Kasumi-1 (cell line): ENCODE data around the gene GNL2.

Experiments
- DNase-seq, 2 experiments: peaks; one replicate each; lab custom pipeline; 2025; lab: John Stamatoyannopoulos, UW

Gene GNL2

DNA sequence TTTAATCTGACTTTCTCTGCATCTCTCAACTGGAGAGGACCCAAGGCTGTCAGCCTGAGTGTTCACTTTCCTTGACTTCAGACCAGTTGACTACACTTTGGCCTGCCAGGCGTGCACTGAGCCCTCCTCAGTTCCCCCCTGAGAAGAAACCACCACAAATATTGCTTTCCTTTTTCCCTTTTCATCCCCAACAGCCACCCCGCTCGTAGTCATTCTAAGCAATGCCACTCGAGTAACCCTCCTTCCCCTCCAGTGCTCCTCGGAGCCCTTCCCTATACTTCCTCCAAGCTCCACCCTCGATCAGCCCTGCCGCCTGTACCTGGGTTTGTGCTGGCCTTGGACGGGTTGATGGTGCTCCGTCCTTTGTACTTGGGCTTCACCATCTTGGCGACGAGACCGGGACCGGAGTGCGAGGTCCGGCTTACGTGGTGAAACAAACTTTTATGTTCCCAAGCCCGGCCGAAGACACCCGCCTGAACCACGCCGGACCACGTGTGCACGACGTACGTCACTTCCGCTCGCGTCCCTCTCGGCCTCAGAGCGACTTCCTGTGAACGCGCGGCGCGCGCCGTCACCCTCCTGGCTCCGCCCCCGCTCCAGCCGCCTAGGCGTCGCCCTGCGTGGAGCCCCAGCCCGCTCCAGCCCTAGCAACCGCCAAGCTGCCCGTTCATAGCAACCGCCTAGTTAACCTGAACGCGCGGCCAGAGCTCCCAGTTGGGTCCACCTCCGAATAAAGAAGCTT lies at the start of gene GNL2:
Gene GNL2 (minus strand): TSS at position 498 of the 742 bp plus-strand sequence. CDS start 115 bp downstream, at position 383.
- peak; percentile 88 to 93 for DNase-seq

DNA sequence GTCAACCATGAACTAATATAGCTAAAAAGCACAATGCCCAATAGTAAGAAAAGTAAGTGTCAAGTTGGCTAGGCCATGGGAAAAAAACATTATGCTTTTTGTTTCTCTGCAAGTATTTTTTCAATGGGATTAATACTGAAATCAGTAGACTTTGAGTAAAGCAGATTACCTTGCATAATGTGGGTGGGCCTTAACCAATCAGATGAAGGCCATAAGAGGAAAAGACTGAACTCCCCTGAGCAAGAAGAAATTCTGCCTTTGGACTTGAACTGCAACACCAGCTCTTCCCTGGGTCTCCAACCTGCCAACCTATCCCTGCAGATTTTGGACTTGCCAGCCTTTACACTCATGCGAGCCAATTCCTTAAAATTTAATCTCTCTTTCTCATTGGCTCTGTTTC lies 45.3 kb upstream of the GNL2 start:
- no peak for DNase-seq

DNA sequence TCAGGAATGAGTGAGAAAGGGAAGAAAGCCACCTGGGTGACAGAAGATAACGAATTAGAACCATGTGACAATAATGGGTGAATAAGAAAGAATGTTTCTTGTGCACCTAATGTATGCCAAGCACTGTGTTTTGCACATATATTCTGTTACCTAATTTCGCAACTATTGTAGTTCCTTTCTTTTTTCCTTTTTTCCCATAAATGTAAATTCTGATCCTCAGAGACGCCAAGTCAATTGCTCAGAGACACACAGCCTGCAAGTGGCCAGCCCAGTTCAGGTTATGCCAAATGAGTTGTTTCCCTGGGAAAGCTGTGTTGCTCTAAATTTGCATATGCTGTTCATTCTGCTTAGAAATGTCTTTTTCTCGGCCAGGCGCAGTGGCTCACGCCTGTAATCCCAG lies 40.7 kb upstream of the GNL2 start:
- DNase-seq = no peak

DNA sequence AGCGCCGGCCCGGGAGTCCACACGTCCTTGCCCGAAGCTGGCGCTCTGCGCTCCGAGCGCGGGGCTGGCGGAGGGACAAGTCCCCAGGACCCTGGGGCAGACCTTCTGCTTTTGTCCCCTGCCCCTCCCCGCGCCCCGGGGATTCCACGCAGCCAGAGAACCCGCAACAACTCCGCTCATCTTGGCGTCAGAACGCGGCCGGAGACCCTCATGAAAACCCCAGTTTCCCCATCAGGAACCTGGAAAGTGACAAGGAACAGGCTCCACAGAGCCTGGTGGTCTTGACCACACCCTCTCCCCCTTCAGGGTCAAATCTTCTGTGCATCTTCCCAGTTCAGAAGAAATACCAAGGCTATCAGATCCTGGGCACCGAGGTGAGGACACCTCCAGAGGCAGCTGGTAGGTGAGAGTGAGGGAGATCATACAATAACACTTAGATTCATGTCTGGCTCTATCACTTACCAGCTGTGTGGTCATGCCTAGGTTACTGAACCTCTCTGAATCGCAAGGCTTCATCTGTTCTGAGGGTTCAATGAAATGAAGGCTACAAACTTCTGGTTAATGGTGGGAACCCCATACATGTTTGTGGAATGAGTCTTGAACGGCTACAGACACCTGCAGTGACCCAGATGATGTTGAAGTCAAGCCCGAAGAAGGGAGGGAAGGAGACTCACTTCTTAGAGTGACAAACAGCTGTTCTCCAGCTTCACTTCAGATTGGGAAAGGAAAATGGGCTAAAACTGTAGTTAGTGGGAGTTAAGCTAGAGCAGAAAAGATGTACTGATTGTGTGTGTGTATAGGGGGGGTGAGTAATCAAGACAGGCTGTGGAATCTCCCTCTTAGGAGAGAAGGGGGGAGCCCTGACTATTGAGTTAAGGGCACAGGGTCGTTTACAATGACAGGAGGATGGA lies 39.5 kb upstream of the GNL2 start:
- no peak for DNase-seq

DNA sequence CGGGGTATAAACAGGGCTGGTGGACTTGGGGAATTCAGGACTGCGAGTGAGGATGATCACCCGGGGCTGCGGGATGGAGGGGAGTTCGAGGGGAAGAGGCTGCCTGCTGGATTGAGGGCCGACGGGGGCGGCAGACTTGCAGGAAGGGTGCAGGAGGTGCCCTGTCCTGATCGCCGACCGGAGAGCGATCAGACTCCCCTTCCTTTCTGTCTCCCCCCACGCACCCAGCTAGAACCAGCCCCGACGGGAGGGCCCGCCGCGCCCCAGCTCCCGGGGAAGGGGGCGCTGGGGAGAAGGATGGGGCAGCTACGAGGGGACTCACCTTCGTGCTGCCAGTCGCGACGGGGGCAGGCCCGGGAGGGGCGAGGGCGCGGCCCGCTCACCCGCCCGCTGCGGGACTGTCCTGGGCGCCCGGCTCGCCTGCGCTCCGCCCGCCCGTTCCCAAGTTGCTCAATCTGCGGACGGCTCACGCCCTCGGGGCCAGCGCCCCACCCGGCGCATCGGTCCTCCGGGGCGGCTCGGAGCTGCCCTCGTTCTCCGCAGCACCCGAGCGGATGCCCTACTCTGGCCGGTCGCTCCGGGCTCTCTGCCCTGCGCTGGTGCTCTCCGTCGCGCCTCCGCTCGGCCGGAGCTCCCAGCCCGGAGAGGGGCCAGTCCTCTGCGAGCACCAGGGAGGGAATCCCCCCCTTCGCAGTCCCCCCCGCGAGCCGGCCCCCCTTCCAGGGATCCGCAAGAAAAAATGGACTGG lies 38.7 kb upstream of the GNL2 start, which contains the start of gene RSPO1:
Gene RSPO1 (minus strand): TSS at position 649 of the 748 bp plus-strand sequence. CDS start 5,231 bp downstream, outside the sequence.
- DNase-seq = no peak

DNA sequence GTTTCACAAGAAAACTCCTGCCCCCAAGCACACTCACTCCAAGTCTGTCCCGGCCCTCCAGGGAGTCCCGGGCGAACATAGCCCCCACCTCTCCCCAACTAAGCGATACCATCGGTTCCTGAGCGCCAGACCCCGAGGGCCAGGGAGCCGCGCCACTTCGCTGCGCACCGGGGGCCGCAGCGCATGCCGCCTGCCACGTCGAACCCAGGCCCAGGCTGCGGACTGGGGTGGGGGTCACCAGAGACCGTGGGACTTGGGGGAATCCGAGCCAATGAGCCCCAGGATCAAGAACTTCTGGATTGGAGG lies 38.2 kb upstream of the GNL2 start:
- DNase-seq = no peak

DNA sequence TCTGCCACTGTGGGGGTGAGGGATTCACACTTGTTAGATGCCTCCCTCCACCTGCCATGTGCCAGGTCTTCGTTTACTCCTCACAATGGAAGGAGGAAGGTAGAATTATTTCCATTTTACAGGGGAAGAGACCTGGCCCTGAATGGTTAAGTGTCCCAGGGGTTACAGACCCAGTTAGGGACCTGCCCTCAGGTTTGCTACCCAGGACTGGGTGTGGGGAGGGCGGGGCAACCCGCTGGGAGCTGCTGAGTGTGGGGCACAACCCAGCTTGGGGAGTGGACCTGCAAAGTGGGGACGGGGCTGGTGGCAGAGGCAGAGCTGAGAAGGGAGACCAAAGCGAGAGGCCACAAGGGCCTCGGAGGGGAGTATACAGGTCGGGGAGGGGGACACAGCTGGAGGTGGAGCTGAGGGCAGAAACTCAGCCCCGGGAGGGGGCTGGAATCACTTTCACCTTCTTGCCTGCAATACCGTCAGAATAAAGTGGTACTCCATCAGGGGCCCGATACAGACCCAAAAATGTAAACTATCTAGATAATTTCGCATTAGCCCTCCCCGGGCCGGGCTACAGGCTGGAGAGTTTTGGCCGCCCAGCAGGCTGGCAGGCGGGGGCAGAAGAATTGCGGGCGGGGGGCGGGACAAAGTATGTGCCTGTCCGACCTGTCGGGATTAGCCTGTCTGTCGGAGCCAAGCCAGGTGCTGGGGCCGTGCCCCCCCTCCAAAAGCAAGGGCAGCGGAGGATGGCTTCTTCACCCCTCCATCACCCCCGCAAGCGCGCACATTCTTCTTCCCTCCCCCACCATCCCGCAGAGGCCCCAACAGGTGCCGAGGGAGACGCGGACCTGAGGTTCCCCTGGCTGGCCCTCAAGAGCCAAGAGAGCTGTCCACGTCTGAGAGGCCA lies 37.6 kb upstream of the GNL2 start:
- no peak for DNase-seq

DNA sequence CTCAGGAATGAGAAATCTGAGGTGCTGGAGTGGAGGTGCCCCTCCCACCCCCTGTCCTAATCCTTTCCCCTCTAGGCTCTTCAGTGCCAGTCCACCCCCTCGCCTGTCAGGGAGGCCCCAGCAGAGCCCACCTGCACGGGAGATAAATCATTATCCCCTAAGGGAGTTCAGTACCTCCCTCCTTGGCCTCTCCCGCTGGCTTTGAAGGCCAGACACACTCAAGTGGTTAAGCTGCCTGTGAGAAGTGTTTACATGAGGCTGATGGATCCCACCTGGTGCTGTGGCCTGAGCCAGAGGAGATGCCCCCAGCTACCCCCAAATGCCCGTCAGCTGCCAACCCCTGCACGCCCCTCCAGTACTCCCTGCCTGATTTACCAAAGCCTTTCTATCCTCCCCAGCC lies 35.3 kb upstream of the GNL2 start:
- no peak for DNase-seq

DNA sequence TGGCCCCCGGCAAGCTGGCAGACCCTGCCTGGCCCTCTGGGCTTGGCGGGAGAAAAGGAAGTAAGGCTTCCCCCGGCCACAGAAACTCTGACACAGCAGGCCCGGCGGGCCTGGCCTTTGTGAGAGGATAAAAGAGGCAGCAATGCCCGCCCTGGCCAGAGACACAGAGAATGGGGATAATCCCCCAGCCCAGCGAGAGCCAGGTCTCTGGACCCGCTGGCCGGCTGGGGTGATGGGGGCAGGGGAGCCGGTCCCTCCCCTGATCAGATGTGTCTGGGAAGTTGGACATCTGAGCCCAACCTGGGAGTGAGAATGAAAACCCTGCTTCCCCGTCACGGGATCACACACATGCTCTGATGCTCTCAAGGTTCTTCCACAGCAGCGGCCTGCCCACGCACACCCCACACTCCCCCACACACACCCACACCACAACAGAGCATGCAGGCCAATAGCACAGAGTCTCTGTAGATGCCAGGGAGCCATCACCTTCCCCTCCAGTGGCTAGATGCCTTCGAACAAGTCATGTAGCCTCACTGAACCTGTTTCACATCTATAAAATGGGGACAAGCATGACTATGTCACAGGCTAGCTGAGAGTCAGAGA lies 34.8 kb upstream of the GNL2 start:
- DNase-seq = no peak

DNA sequence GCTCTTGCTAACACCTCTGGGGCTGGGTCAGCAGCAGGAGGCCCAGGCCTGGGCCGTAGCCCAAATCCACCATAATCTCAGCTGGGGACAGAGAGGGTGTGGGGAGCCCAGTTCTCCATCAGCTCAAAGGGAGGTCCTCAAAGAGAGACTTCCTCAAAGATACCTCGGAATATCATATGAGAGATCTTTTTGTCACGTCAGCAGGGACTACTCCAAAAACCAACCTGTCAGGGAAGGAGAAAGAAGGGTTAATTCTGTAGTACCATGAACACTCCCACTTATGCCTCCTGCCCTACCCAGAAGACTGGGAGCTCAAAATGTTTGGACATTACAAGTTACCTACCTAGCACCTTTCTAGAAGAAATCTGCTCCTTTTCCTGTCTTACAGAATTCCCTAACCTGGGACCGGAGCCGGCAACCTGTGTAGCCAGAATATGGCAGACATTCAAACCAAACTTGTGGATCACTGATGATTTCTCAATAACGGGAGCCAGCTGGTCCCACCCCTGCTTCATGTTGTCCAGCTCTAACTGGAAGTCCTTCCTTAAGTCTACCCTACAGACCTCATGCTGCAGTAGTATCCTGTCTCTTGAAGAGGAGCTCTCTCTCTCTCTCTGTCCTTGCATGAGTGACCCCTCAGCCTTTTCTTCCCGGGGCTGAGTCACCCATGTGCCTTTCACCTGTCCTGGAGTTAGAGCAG lies 34.1 kb upstream of the GNL2 start:
- DNase-seq = no peak

DNA sequence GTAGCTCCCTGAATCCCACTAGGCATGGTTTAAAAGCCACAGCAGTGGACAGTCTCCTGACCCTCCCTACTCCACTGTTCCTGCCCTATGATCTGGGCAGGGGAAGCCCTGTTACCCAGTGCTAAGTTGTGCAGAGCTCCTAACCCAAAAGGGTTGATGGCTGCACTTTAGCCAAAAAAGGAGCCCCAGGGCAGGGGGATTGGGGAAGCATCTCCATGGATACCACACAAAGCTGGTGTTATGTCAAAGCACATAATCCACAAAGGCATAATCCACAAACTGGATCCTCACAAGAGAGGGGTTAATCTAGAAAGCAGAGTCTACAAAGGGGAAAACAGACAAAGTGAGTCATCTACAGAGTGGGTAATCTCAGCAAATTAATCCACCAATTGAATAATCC lies 33.3 kb upstream of the GNL2 start:
- no peak for DNase-seq

DNA sequence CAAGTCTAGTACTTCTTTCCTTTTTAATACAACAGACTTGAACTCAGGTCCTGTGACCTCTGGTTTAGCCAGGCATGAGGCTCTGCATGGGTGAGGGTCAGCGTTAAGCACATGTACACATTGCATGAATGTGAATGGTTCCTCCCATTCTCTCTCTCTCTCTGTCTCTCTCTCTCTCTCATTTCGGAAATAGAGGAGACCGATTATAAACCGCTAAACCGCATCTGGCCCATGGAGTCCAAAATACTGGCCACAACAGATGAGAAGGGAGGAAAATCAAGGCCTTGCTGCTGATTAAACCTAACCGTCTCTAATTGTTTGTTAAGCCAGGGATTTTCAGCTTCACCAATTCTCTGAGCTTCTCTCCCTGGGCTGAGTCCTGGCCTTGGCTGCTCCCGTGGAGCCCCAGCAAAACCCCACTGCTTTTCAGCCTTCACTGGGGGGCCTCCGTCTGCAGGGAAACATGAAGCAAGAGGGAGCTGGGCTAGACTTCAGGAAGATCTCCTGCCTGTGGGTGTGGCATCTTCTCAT lies 32.4 kb upstream of the GNL2 start:
- no peak for DNase-seq

DNA sequence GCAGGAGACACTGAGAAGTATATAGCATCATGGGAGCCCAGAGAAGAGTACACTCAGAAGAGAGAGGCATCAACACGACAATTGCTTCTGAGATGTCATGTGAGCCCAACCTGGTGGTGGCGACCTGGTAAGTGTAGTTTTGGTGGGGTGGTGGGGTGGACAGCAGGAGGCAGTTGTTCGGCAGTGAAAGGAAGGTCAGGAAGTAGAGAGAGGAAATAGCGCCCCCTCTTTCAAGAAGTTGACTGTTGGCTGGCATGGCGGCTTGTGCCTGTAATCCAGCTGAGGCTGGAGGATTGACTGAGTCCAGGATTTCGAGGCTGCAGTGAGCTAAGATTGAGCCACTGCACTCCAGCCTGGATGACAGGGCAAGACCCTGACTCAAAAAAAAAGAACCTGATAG lies 26.4 kb upstream of the GNL2 start:
- no peak for DNase-seq

DNA sequence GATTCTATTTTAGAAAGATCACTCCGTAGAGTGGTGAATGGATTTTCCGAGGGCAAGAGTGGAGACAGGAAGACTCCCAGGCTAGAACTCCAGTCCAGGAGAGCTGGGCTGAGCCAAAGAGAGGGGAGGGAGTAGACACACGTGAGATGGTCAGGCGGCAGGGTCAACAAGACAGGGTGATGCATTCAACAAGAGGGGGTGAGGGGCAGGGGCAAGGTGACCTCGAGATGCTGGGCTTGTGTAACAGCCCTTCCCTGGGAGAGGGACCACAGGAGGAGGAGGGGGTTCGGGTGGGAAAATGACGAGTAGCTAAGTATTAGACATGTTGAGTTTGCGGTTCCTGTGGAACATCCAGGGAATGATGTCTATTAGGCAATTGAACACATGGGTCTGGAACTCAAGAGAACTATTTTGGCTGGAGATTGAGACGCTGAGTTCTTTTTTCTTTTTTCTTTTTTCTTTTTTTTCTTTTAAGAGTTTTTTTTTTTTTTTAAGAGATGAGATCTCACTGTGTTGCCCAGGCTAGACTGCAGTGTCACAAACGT lies 25.7 kb upstream of the GNL2 start:
- DNase-seq = no peak

DNA sequence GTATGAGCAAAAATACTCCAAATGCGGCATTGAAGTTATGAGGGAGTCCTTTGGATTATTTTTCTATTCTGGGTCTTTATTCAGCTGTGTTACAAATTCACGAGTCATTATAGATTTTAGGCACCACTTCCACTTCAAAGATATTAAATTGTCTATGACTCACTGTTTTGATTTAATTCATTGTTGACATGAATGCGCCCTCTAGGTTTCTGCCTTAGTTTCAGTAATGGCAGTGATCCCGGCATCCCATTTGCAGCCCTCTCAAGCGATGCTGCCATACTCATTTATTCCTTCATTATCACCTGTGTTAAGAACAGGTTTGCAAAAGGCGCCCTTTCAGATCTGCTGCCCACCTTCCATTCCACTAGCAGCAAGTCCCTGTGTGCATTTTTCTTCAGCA lies 25.0 kb upstream of the GNL2 start:
- DNase-seq = no peak

DNA sequence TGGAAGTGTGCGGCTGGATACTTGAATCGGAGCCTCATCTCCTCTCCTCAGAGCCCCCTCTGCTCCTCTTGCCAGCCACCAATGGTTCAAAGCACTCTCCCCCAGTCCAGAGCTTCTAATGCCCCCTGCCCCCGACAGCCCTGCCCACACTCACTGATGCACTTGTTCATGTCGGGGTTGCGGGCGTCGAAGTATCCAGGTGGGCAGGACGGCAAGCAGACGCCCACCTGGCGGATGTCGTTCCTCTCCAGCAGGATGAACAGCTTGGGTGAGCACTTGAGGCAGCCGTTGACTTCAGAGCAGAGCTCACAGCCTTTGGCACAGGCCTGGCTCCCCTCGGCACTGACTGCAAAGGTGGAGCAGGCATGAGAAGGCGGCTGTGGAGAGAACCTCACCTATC lies 20.6 kb upstream of the GNL2 start:
- DNase-seq = no peak

DNA sequence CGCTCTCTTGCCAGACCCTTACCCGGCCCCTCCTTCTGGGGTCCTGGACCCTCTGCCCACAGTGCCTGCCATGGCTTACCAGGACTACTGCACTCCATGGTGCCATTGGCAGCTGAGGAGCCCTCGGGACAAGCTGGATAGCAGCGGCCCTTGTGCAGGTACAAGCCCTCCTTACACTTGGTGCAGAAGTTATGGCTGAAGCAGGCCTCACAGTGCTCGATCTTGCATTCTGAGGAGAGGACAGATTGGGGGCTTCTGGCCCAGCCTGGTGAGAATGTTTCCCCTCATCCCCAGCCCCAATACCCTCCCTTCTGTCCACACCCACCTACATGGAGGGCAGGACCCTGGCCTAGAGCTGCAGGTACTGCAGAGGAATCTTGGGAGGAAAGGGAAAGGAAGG lies 18.4 kb upstream of the GNL2 start:
- DNase-seq = no peak

DNA sequence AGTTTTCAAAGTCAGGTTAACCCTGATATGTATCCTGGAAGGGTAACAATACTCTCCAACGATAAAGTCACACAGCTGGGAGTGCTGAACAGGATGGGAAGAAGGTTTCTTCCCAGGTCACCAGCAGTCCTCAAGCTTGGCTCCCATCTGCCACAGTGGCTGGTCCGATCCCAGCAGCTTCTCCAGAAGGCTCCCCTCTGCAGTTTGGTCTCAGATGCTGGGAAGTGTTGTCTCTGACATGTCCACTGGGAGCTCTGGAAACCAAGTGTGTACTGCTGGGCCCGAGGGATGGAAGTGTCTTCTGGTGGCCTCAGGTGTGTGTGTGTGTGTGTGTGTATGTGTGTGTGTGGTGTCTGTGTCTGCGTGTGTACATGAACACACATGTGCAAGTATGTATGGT lies 16.4 kb upstream of the GNL2 start:
- DNase-seq = no peak

DNA sequence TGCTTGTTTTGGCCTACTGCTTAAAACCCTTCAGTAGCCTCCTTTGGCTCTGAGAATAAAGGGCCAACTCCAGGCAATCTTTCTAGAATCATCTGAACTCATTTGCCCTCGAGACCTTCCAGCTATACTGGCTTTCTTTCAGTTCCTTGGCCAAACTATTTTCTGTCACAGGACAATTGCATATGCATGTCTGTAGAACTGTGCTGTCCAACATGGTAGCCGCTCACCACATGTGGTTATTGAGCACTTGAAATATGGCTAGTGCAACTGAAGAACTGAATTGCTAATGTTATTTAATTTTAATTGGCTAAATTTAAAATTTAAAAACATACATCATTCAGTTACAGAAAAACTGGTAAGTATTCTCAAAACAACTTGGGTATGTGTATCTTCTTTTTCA lies 14.3 kb upstream of the GNL2 start:
- DNase-seq = no peak

DNA sequence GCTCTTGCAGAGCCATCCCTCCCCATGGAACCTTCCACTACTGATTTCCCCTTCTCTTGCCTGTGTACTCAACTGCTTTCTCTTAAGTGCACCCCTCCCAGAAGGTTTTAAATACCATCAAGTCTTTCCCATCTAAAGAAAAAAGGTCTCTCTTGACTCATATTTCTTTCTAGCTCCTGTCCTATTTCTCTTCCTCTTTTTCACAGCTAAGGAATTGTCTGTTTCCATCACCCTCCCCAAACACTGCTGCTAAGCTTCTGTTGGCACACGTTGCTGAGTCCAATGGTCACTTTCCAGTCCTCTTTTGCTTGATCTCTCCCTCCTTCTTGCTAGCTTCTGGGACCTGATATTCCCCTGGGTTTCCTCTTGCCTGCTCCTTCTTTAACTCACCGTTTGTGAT lies 13.3 kb upstream of the GNL2 start:
- peak; percentile 14 to 24 for DNase-seq
